Diencephalon (tissue), 1 donor: ENCODE measurements around the gene LAMTOR2. TPM values are rescaled to one million over a fixed set of nuclear protein-coding genes. Genes with fewer than 3 reads are reported as not detected.

ENCODE experiments used
- total RNA-seq: library from RNA; depleted of rRNA; stranded (reverse); fragments of >200 nt; gene quantifications from one replicate; pipeline ENCODE4 v1.2.3, GENCODE V29; 2014

LAMTOR2 gene
- total RNA-seq = 55.8 TPM

DNA sequence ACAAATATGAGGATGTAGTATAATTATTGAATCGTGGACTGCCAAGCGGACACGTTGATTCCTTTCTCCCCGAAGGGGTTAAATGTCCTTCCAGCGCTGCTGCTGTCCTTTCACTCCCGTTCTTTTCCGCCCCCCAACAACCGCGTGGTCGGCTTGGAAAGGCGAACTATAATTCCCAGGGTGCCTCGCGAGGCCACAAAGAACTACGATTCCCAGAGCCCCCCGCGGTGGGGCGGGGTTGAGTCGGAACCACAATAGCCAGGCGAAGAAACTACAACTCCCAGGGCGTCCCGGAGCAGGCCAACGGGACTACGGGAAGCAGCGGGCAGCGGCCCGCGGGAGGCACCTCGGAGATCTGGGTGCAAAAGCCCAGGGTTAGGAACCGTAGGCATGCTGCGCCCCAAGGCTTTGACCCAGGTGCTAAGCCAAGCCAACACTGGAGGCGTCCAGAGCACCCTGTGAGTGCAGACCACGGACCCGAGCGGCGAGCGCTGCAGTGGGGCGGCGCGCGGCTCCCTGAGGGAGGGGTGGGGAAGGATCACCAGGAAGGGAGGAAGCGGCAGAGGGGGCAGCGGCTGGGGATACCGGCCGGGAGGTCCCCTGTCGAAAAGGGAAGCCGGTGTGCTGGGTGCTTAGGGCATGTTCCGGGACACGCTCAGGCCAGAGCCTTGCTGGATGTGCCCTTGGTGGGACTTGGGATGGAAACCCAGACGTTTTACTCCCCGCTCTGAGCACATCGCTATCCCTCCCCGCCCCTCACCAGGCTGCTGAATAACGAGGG is at the start of gene LAMTOR2:
LAMTOR2 (plus strand) TSS at position 283 of the 781 bp plus-strand sequence; CDS start at position 391, 108 bp downstream.

DNA sequence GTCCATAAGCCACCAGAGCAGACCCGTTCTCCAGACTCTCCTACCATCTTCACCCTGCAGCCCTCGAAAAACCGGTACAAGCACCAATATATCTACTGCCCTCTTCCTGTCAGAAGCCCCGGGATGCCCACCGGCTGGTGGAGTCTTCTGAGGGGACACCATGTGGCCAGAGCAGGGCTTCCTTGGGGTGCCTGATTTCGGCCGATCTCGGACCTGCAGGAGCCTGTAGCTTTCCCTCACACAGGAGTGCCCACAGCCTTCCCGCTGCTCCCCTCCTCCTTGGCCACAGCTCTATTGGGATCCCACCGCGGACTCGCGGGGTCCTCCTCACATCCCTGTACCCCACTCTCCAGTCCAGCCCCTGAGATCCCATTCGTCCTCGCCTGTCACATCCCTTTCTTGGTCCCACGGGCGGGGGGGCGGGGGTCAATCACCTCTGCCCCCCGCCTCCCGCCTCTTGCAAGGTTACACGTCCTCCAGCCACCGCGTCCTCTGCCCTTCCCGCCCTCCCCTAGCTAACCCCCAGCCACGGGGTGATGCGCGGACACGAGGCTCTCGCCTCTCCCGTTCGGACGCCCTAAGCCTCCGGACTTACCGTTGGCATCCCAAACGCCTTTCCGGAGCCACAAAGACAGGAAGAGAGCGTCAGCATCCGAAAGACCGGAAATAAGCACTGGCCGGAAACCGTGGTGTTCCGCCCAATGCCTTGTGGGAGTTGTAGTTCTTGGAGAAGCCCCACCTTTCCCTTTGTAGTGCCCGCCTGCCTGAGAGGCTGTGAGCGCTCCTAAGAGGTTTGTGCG is 34.1 kb upstream of the LAMTOR2 start, which contains the start of gene SSR2:
SSR2 (minus strand) TSS at position 659 of the 800 bp plus-strand sequence. CDS start 784 bp downstream, outside the sequence.

DNA sequence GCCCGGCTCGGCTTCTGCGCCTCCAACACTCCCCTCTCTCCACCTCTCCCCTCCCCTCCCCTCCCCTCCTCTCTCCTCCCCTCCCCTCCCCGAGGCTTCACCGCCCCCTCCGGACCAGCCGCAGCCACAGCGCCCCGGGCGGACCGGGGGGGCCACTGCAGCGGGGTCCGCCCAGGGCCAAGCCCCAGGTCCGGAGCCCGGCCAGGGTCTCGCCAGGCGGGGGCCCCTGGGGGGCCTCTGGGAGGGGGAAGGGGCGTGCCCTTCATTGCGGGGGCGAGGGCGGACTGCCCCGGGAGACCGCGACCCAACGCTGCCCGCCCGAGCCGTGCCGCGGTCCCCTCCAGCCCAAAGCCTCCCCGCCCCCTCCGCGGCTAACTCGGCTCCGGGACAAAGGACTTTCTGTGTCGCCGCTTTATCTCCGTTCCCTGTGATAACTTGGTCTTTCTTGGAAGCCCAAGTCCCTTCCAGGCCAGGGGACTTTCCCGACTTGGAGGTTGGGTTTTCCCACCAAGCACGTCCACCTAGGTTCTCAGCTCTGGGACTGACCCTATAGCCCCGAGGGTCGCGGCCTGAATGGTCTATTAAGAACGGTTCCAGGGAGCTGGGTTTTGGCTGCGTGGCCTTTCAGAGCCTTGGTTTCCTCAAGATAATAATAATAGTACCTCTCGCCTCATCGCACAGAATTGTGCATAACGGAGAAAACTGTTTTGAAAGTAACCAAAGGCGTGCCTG is 648 bp upstream of the LAMTOR2 start, which contains the start of gene UBQLN4:
UBQLN4 (minus strand) TSS at position 31 of the 732 bp plus-strand sequence. CDS start 97 bp downstream, outside the sequence.

GRCh38 chr1:156060937-156061636 is 6.5 kb downstream of the LAMTOR2 start, which contains the start of gene RAB25:
Gene RAB25 (plus strand): TSS chr1:156061160. CDS start chr1:156061401, 241 bp downstream.

GRCh38 chr1:156082309-156083091 is 27.9 kb downstream of the LAMTOR2 start, which contains the start of gene MEX3A:
Gene MEX3A (minus strand): TSS chr1:156082465. CDS start chr1:156081998, 467 bp downstream.

Other genes starting within 250 kb of the LAMTOR2 start
- 47.7 TPM for gene GON4L, start 197.6 kb upstream of the LAMTOR2 start, total RNA-seq
- gene SYT11, start 195.2 kb upstream of the LAMTOR2 start, total RNA-seq = 260 TPM
- 37.4 TPM for gene RIT1, start 143.4 kb upstream of the LAMTOR2 start, total RNA-seq
- gene KHDC4, start 120.4 kb upstream of the LAMTOR2 start, total RNA-seq = 33.4 TPM
- not detected for gene RXFP4, start 113.1 kb upstream of the LAMTOR2 start, total RNA-seq
- gene ARHGEF2, start 76.2 kb upstream of the LAMTOR2 start, total RNA-seq = 71.5 TPM
- gene SSR2, start 33.8 kb upstream of the LAMTOR2 start, total RNA-seq = 137 TPM
- gene UBQLN4, start 984 bp upstream of the LAMTOR2 start, total RNA-seq = 30.9 TPM
- gene RAB25, start 6.4 kb downstream of the LAMTOR2 start, total RNA-seq = not detected
- gene MEX3A, start 27.7 kb downstream of the LAMTOR2 start, total RNA-seq = 33.4 TPM
- gene LMNA, start 59.9 kb downstream of the LAMTOR2 start, total RNA-seq = 29.5 TPM
- 23.3 TPM for gene SEMA4A, start 98.8 kb downstream of the LAMTOR2 start, total RNA-seq
- 14.8 TPM for gene SLC25A44, start 139.3 kb downstream of the LAMTOR2 start, total RNA-seq
- 33.7 TPM for gene PMF1, start 158.2 kb downstream of the LAMTOR2 start, total RNA-seq
- gene BGLAP, start 187.4 kb downstream of the LAMTOR2 start, total RNA-seq = not detected
- gene PAQR6, start 193.3 kb downstream of the LAMTOR2 start, total RNA-seq = 25.6 TPM
- 38.3 TPM for gene SMG5, start 228.0 kb downstream of the LAMTOR2 start, total RNA-seq
- 2.1 TPM for gene TMEM79, start 229.5 kb downstream of the LAMTOR2 start, total RNA-seq
- gene GLMP, start 240.9 kb downstream of the LAMTOR2 start, total RNA-seq = 11.5 TPM
- 0.69 TPM for gene VHLL, start 244.5 kb downstream of the LAMTOR2 start, total RNA-seq